Stimulated activated CD4-positive, alpha-beta T cell treated with anti-CD3 and anti-CD28 coated beads, Interleukin-12 subunit alpha, Interleukin-12 subunit beta, amount 100 ng/mL, for 48 hours (primary cell): ENCODE results near the gene SYTL5.

Experiments
- DNase-seq, 3 donors: peaks; one replicate each; pipeline ENCODE4 v3.0.0-alpha.2; 2020; ENCODE audit warnings: low read depth in 2 of 3, low spot score in 1 of 3

SYTL5 gene

GRCh38 chrX:38138157-38138891 is 132.0 kb downstream of the SYTL5 start:
- DNase-seq = no peak

DNA sequence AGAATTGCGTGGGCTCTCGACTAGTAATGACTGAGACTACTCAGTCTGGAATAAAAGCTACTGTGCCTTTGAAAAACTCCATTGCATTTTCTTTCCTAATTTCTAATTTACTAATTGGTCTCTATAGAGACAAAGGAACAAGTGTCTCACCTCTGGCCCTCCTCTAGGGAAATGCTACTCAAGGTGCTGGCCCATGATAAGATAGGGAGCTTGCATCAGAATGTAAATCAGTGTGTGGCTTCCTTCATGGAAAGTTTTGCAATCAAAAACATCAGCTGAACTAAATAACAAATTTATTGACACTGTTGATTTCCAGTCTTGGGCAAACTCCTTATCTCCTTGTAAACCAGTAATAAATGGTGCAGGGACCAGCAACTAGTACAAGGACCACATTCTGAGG is 132.5 kb downstream of the SYTL5 start:
- DNase-seq = no peak

DNA sequence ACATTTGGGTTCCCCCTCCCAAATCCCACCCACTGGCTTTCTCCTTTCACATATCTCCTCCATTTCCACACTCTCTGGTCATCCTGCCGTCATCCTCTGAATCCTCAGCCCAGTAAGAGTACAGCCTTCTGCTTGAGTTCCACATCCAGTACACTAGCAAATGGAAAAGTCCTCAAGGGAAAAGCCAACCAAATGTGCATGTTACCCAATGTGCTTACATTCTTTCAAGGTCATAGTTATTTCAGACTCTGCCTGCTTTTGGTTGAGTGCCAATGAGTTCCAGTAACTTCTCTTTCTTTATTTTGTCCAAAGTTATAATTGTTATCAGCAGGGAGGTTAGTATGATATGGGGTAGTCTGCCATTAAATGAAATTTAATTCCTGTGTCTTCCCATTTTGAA is 136.3 kb downstream of the SYTL5 start:
- no peak for DNase-seq

DNA sequence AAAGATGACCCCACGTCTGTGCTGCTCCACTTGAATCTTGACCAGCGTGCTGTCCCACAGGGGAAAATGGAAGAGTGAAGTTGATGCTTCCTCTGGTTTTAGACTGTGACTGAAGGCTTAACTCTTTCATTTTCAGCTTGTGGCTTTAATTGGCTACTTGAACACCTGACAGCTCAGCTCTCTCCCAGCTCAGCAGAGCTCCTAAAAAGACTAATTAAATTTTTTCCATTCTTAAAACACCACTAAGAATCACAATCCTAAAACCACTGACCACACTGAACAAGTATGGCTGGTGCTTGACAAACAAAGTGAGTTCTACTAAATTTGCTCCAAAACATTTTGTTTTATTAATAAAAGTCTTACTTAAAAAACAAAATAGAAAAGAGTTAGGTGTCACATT is 142.7 kb downstream of the SYTL5 start:
- DNase-seq = no peak

DNA sequence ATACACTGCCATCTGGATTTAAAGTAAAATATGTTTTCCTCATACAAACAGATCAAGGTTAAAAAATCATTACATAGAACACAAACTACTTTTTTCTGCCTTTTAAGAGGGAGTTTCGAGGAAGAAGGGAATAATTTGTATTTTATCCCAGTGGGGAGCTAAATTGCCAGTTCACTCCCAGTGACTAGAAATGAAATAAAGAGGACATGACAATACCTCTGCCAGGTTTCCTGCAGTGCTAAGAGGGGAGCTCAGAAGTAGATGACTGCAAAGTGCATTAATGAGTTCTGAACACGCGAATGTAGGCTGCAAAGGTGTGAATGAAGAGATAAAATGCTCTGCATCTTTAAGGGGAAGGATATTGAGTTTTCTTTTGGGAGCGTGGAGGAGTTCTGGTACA is 144.6 kb downstream of the SYTL5 start:
- no peak for DNase-seq

DNA sequence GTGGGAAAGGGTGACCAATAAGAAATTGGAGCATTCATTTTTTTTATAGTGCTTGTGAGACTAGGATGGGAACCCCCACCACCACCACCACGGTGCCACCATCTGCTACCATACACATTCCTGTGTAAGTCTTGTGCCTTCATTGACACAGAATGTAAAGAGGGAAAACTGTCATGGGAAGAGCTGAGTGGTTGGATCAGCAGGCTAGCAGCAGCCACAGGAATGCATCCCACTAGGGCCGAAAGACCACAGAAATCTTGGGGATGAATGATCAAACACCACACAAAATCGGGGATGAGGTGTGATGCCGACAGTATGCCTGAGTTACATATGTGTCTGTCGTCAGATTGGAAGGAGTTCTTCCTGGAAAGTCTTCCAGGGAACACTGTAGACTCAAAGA is 145.1 kb downstream of the SYTL5 start:
- DNase-seq = no peak

- no peak for DNase-seq
These were observed 148.0 kb downstream of the SYTL5 start for GRCh38 chrX:38154340-38154739.

GRCh38 chrX:38154818-38155217 is 148.5 kb downstream of the SYTL5 start:
- DNase-seq = no peak

- no peak for DNase-seq
These were observed 150.5 kb downstream of the SYTL5 start for GRCh38 chrX:38156838-38157237.

GRCh38 chrX:38163193-38163592 is 156.8 kb downstream of the SYTL5 start:
- DNase-seq = no peak

DNA sequence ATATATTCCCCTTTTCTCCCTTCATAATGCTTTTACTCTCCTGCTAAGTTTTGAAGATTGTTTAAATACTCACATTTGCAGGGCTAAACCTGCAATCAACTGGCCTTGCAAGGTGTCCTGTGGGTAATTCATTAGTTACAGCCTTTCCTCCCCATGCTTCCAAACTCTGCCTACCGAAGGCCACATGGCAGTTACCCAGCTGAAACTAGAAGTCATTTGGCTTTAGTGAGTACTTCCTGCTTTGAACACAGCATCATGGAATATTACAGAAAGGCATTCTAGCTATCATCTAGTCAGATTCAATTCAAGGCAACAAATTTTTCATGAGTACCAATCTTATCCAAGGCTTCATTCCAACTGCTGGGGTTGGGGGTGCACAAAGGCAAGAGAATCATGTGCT is 158.7 kb downstream of the SYTL5 start:
- DNase-seq = no peak

GRCh38 chrX:38166478-38167083 is 160.2 kb downstream of the SYTL5 start:
- DNase-seq = peak in 1 of 3 donors; percentile 47

DNA sequence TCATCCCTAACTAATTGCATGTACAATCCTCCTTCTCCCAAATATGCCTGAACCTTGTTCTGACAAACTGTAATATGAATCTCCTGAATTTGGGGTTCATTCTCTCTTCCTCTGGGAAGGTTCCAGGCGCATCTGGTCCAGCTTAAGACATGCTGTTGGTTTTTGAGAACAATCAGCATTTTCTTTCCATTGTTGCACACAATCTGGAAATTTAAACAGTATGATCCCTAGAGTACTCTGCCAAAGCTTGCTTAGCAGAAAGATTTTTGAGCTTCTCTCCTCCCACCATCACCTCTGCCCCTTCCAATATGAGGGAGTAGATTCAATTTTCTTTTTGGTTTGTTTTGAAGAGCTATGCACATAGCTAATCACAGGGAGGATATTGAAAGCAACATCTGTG is 164.2 kb downstream of the SYTL5 start:
- no peak for DNase-seq

GRCh38 chrX:38172596-38172995 is 166.2 kb downstream of the SYTL5 start:
- no peak for DNase-seq

- DNase-seq = no peak
These were observed 168.8 kb downstream of the SYTL5 start for GRCh38 chrX:38175139-38175538.

DNA sequence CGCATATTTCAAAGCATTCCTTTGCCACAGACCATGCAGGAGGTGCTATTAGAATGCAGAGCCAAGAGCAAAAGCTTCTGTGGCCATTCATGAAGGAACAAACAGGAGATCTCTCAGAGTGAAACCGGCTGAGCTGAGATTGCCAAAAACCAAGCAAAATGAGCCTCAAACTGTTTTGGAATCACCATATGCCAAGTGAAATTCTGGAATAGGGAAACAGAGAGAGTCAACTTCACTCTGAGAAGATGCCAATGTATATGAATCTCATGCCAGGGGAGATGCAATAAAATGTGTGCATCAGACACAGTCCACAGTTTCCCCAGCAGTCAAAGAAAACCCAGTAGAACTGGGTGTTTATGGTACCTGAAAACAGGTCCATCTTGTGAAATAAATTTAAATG is 172.0 kb downstream of the SYTL5 start:
- DNase-seq = no peak
